ENCODE results near the gene DDX25. TPM values are rescaled to one million over a fixed set of nuclear protein-coding genes. Genes with fewer than 3 reads are reported as not detected.

DDX25 gene
- total and polyA plus RNA-seq, 2 of the 4 experiments (the other 2 are of a cell fraction) = under 0.01 TPM; not detected in 1

DNA sequence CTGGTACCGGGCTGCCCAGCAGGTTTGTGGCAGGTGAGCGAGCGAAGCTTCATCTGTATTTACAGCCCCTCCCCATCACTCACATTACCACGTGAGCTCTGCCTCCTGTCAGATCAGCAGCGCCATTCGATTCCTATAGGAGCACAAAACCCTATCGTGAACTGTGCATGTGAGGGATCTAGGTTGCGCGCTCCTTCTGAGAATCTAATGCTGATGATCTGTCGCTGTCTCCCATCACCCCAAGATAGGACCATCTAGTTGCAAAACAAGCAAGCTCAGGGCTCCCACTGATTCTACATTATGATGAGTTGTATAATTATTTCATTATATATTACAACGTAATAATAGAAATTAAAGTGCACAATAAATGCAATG is 25.8 kb downstream of the DDX25 start:
- no peak overlapping the region for H3K4me3 ChIP-seq (ENCODE audit: insufficient read depth, low read depth, low read length)
- dilution Hi-C loops (cut with HindIII; ENCODE audit: low sequenced_read_pairs, unreplicated experiment) (no loop called here), in situ Hi-C loops (cut with MboI; ENCODE audit: low sequenced_read_pairs) (no loop called here), intact Hi-C loops (cut with micrococcal nuclease) (no loop called here)
- H2BK20ac ChIP-seq (ENCODE audit: low read depth, low read length) = no peak overlapping the region
- H3K4ac ChIP-seq (ENCODE audit: low read depth, low read length) = no peak overlapping the region
- no peak overlapping the region for H2BK120ac ChIP-seq (ENCODE audit: low read depth, low read length)
- H4K5ac ChIP-seq (ENCODE audit: low read depth, low read length) = no peak overlapping the region
- no peak overlapping the region for H2AFZ ChIP-seq (replicated peaks; ENCODE audit: low read length, poor library complexity)
- WGBS, 2 experiments (ENCODE audit: extremely low coverage in 2 of 2, insufficient read length in 1 of 2) = 90% methylated on average over 2 of the region's 11 CpGs; no CpG with 5 or more reads in 1 of the 2 experiments
- H2AK5ac ChIP-seq (ENCODE audit: low read depth, low read length) = no peak overlapping the region
- no peak overlapping the region for H3K14ac ChIP-seq (replicated peaks; ENCODE audit: low read depth, low read length)
- H3K79me1 ChIP-seq (ENCODE audit: low read depth in 1 of 2, low read length in 2 of 2) = no peaks in the 10 kb centered on the region
- no peak for TF ChIP-seq RCOR1 (IDR thresholded peaks at IDR 0.05; ENCODE audit: insufficient replicate concordance, low read length)
- no peak for TF ChIP-seq ELK1 (IDR thresholded peaks at IDR 0.05; ENCODE audit: borderline replicate concordance, low read depth, low read length)
- no peak for TF ChIP-seq RAD21 (IDR thresholded peaks at IDR 0.05; ENCODE audit: low read length)
- TF ChIP-seq POLR2A (IDR thresholded peaks at IDR 0.05; ENCODE audit: low read depth, low read length) = no peak
- TF ChIP-seq CHD1 (IDR thresholded peaks at IDR 0.05; ENCODE audit: low read depth, low read length) = no peak
- no peak for TF ChIP-seq SMC3 (IDR thresholded peaks at IDR 0.05; ENCODE audit: low read depth, low read length)
- TF ChIP-seq MAFK (IDR thresholded peaks at IDR 0.05; ENCODE audit: low read depth, low read length) = no peak
- TF ChIP-seq CEBPB (IDR thresholded peaks at IDR 0.05; ENCODE audit: low read depth, low read length) = no peak
- TF ChIP-seq MAZ (IDR thresholded peaks at IDR 0.05; ENCODE audit: borderline replicate concordance, low read depth, low read length) = no peak
- H4K8ac ChIP-seq (ENCODE audit: low read depth in 2 of 2, low read length in 2 of 2) = no peak overlapping the region
- POLR2A ChIA-PET (ENCODE audit: unreplicated experiment) = no interaction called here
- no peaks in the 10 kb centered on the region for H3K9me3 ChIP-seq (ENCODE audit: control insufficient read depth, insufficient read depth, low read length)
- no peak overlapping the region for H3K56ac ChIP-seq (ENCODE audit: extremely low read depth, insufficient read depth, low read length)
- H3K23ac ChIP-seq (ENCODE audit: low read depth, low read length) = no peak overlapping the region
- no peaks in the 10 kb centered on the region for H3K36me3 ChIP-seq (ENCODE audit: control insufficient read depth, insufficient read depth, low read length)
- no peak overlapping the region for H3K27ac ChIP-seq (ENCODE audit: insufficient read depth, low read length)
- no peak overlapping the region for H3K4me2 ChIP-seq (ENCODE audit: low read depth, low read length)
- DNase-seq = no peak
- no peak overlapping the region for H2BK5ac ChIP-seq (ENCODE audit: low read depth, low read length, poor library complexity, severe bottlenecking)
- ATAC-seq (ENCODE audit: low read depth) = no peak
- no peaks in the 10 kb centered on the region for H4K20me1 ChIP-seq (ENCODE audit: insufficient read depth, low read length)
- H4K91ac ChIP-seq (ENCODE audit: insufficient read depth, low read depth, low read length) = no peak overlapping the region
- no peak overlapping the region for H3K9ac ChIP-seq (ENCODE audit: low read depth, low read length)
- no peak overlapping the region for H2AK9ac ChIP-seq (replicated peaks; ENCODE audit: low read depth, low read length, poor library complexity)
- peaks cover 47% of the 10 kb centered on the region for H3K27me3 ChIP-seq (ENCODE audit: control insufficient read depth, insufficient read depth, low read length)
- H3K4me1 ChIP-seq (ENCODE audit: control insufficient read depth, insufficient read depth, low read length) = no peaks in the 10 kb centered on the region
- H3K18ac ChIP-seq (ENCODE audit: low read depth, low read length) = no peak overlapping the region
- H3K9me1 ChIP-seq (ENCODE audit: insufficient read depth, low read length) = no peaks in the 10 kb centered on the region
- H2BK15ac ChIP-seq (ENCODE audit: low read depth, low read length) = no peak overlapping the region
- no TSS peak for BruUV-seq (replicated peaks)
- CTCF ChIA-PET = no interaction called here

Measured in IMR-90 (cell line).